ENCODE data around the gene ZBTB32.
A peak's percentile ranks its signal among the peaks of the same experiment; 100 is the strongest.

Gene ZBTB32

DNA sequence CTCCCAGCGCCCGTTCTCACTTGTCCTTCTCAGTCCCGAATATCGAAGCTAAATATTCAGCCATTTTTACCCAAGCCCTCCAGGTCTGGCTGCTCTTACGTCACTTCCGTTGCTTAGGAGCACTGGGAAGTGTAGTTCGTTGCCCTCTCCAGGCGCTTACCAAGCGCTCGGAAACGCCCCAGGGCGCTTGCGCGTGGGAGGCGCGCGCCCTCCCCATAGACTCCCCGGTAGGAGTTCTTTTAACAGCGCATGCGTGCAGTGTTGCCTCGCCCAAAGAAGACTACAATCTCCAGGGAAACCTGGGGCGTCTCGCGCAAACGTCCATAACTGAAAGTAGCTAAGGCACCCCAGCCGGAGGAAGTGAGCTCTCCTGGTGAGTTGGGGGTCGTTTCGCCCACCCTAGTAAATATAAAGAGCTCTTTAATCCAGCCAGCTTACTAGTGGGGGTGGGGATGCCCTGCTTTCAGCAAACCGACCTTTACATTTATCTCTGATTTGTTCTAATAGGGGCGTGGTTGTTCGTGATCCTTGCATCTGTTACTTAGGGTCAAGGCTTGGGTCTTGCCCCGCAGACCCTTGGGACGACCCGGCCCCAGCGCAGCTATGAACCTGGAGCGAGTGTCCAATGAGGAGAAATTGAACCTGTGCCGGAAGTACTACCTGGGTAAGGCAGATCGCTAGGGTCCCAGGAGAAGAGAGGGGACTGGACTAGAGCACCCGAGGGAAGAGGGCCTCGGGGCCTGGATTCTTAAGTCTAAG, 41.1 kb downstream of the ZBTB32 start, which contains the start of the genes PSENEN and U2AF1L4:
TSS of gene PSENEN (plus strand) at position 324 of the 759 bp plus-strand sequence. CDS start at position 604, 280 bp downstream.
TSS of gene U2AF1L4 (minus strand) at position 91 of the 759 bp plus-strand sequence. CDS start at position 64, 27 bp downstream.
- DNase-seq (ENCODE audit: low spot score): peak; percentile 89
- TF ChIP-seq, protein P1, sequence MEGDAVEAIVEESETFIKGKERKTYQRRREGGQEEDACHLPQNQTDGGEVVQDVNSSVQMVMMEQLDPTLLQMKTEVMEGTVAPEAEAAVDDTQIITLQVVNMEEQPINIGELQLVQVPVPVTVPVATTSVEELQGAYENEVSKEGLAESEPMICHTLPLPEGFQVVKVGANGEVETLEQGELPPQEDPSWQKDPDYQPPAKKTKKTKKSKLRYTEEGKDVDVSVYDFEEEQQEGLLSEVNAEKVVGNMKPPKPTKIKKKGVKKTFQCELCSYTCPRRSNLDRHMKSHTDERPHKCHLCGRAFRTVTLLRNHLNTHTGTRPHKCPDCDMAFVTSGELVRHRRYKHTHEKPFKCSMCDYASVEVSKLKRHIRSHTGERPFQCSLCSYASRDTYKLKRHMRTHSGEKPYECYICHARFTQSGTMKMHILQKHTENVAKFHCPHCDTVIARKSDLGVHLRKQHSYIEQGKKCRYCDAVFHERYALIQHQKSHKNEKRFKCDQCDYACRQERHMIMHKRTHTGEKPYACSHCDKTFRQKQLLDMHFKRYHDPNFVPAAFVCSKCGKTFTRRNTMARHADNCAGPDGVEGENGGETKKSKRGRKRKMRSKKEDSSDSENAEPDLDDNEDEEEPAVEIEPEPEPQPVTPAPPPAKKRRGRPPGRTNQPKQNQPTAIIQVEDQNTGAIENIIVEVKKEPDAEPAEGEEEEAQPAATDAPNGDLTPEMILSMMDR (IDR thresholded peaks at IDR 0.05; ENCODE audit: extremely low read depth, missing control alignments): no peak

DNA sequence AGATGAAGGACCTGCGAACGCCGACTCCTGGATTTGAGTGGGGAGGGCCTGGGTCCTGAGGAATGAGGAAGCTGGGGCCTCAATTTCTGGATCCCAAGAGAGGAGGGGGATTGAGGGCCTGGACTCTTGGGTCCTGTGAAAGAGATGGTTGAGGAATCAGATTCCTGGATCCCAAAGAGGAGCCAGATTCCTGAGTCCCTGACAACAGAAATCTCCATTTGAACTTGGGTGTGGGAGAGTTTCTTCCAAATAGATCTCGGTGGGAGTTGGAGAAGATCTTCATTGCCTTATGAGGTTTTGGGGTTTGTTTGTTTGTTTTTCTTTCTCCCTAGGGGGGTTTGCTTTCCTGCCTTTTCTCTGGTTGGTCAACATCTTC, 41.7 kb downstream of the ZBTB32 start:
- TF ChIP-seq, protein P1 (IDR thresholded peaks at IDR 0.05; ENCODE audit: extremely low read depth, missing control alignments): no peak
- DNase-seq (ENCODE audit: low spot score): no peak

DNA sequence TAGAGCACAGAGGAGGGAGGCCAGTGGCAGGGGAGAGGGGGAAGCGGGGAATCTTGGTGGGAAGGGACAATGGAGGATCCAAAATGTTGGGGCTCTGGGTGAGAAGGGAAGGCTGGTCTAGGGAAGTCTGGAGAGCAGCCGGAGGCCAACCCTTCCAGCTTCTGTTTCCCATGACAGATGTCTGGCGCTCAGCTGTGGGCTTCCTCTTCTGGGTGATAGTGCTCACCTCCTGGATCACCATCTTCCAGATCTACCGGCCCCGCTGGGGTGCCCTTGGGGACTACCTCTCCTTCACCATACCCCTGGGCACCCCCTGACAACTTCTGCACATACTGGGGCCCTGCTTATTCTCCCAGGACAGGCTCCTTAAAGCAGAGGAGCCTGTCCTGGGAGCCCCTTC, 42.2 kb downstream of the ZBTB32 start:
- TF ChIP-seq, protein P1 (IDR thresholded peaks at IDR 0.05; ENCODE audit: extremely low read depth, missing control alignments): no peak
- DNase-seq (ENCODE audit: low spot score): no peak

DNA sequence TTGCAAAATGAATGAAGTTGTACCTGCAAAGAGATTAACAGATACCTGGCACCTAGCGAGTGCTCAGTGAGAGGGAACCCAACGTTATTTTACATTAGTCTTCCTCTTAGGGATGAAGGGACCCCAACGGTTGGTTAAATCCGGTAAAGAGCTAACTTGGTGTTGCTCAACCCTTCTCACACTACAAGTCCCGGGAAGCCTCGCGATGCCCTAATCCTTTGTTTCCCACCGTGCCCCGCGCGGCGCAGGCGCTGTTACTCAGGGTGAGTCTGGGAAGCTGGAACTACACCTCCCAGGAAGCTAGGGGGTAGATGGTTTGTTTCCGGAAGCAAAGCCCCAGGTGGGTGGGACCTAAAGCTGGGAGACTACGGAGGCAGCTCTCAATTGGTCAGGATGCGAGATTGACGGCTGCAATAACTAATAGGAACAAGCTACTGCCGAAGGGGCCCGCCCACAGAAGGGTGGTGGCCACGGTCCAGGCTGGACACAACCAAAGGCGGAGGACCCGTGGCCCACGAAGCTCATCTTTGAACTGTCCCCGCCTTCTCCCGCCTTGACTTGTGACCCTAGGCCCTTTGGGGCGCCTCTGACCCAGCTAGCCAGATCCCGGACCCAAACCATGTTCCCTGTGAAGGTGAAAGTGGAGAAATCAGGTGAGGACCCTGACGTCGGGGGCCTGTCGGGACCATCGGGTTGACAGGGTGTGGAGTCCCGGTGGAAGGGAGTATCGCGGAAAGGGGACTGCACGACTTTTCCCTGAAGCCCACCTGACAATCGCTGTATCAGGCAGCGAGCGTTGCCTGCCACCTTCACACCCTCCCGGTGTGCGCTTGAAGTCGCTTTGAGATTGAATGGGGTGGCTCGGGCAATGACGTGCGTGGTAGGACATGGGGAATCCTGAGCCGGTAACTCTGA, 44.0 kb downstream of the ZBTB32 start, which contains the start of gene LIN37:
TSS of gene LIN37 (plus strand) at position 471 of the 915 bp plus-strand sequence. CDS start at position 620, 149 bp downstream.
- DNase-seq (ENCODE audit: low spot score): peak; percentile 94
- TF ChIP-seq, protein P1 (IDR thresholded peaks at IDR 0.05; ENCODE audit: extremely low read depth, missing control alignments): no peak

DNA sequence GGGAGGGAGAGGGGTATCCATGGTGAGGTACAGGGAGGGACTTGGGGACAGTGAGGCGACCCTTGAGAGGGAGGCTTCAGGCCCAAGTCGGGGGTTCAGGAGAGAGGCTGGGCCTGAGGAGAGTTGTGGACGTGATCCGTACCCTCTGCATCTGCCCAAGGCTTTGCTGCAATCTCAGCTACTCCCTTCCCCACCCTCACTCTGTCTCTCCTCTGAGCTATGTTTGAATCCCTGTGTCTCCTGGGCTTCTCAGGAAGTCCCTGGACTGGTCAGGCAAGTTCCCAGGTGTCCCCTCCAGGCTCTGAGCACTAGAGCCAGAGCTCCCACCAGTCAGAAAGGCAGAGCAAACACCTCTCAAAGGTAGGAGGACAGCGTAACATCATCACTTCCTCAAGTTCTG, 45.8 kb downstream of the ZBTB32 start:
- DNase-seq (ENCODE audit: low spot score): no peak

DNA sequence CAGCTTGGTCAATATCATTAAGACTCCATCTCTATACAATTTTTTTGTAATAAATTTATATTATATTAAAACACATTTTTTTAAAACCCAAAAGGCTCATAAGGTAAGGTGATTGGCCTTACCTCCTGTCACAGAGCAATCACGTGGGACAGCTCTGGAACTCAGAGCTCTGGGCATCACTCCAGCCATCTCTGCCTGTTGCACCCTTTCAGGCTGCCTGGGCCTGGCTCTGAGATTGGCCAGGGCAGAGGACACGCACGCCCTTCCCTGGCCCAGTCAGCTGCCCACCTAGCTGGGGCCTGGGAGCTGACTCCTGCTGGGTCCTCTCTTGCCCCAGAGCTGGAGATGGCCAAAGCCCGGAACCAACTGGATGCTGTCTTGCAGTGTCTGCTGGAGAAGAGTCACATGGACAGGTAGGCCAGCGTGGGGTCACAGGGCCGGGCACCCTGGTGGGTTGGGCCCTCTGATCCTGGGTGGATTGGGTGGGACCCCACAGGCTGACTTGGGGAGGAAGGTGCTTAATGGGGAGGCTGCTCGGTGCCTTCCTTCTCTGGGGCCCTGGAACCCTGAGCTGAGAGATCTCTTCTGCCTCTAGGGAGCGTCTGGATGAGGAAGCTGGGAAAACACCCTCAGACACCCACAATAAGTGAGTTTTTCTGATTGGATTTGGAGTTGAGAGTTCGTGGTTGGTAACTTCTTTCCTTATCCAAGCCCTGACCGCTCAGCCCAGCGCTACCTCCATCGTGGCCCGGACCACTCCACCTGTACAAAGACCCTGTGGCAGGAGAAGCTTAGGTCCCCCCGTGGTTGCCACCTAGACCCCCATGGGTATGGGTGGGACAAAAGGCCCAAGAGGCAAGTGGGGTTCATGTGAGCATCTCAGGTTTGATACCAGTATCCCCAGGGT, 47.7 kb downstream of the ZBTB32 start:
- DNase-seq (ENCODE audit: low spot score): no peak
- TF ChIP-seq, protein P1 (IDR thresholded peaks at IDR 0.05; ENCODE audit: extremely low read depth, missing control alignments): no peak

More for the DNA sequence above, 45.8 kb downstream of the ZBTB32 start:
- TF ChIP-seq, protein P1 (IDR thresholded peaks at IDR 0.05; ENCODE audit: extremely low read depth, missing control alignments): no peak
